HG03575 (cell line): ENCODE measurements around the gene CLNK.

Experiments used
- ATAC-seq: cut with Tn5 transposase; IDR thresholded peaks from one replicate; pipeline ENCODE4 v1.9.1; 2021; ENCODE audit not compliant: unreplicated experiment, insufficient number of reproducible peaks, low FRiP score; ENCODE audit errors: extremely low read depth

Gene CLNK

GRCh38 chr4:10552591-10553280 is 131.8 kb downstream of the CLNK start:
- ATAC-seq = no peak

DNA sequence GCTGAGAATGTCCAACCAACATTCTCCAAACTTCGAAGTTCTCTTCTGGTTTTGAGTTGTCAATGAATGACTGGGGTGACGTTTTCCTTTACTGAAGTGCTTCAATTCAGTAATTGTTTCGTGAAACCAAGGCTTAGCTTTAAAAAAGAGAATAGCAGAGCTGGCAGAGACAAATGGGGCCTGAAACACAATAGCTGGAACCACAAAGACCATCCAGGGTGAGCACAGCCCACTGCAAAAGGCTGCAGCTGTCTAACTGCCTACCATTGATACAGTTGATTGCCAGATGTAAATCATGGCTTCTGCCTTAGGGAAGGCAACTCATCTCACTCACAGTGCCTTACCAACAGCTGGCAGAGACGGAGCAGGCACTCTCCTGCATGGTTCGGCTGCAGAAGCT is 148.7 kb downstream of the CLNK start:
- peak; percentile 59 for ATAC-seq

- no peak for ATAC-seq
These were observed 149.7 kb downstream of the CLNK start for GRCh38 chr4:10534820-10535219.

- no peak for ATAC-seq
These were observed 152.4 kb downstream of the CLNK start for GRCh38 chr4:10532155-10532554.

GRCh38 chr4:10530137-10530786 is 154.3 kb downstream of the CLNK start:
- ATAC-seq = no peak

DNA sequence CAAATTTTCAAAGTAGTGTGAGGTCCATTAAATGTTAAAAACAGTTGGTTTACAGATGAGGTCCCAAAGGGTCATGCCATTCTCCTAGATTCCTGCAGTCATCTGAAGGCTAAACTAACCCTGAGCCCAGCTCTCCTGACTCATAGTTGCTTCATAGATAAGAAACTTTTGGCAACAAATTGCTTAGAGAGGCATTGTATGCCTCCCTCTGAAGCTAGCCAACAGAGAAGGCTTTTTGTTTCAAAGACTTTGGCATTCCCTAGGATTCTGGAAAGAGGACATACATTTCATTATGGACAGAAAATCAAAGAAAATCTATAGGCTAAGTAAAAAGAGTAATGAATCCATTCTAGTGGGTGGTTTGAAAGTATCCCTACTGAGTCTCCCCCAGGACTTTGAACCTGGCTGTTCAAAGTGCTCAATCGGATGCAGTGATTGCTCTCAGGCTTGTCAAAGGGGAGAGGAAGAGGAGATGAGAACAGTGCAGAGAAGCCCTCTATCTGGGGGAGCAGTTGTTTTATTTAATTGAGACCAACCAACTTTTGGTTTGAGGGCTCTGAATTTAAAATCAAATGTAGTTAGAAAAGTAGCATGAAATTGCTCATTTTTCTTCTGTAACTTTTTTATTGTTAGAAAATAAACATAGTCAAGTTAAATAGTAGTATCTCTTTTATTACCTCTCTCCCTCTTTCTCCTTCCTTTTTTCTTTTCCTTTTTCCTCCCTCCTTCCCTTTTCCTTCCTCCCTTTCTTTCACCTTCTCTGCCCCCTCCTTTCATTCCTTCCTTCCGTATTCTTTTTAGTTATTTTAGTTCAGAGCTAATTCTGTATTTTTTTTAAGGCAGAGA is 155.1 kb downstream of the CLNK start:
- no peak for ATAC-seq

DNA sequence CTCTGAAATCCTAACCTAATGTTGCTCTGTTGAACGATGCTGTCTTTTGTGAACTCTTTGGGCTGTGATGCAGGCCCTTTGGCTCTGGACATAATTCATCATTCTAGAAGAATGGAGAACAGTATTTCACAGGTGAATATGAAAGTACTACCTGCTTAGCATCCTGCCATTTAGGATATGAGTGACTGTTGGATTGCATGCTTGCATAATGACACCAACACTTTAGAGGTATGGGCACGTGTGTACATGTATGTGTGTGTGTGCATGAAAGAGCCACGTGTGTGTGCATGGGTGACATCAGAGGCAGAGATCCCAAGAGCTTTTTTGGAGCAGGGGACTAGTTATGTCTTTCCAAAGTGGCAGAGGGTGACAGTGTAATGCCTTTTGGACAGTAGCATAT is 157.1 kb downstream of the CLNK start:
- ATAC-seq = no peak

GRCh38 chr4:10526429-10527222 is 157.9 kb downstream of the CLNK start:
- no peak for ATAC-seq

- ATAC-seq = no peak
These were observed 160.3 kb downstream of the CLNK start for GRCh38 chr4:10524196-10524833.

- no peak for ATAC-seq
These were observed 163.1 kb downstream of the CLNK start for GRCh38 chr4:10521424-10521823.

- no peak for ATAC-seq
These were observed 174.8 kb downstream of the CLNK start for GRCh38 chr4:10509733-10510132.

GRCh38 chr4:10506077-10506476 is 178.5 kb downstream of the CLNK start:
- no peak for ATAC-seq

DNA sequence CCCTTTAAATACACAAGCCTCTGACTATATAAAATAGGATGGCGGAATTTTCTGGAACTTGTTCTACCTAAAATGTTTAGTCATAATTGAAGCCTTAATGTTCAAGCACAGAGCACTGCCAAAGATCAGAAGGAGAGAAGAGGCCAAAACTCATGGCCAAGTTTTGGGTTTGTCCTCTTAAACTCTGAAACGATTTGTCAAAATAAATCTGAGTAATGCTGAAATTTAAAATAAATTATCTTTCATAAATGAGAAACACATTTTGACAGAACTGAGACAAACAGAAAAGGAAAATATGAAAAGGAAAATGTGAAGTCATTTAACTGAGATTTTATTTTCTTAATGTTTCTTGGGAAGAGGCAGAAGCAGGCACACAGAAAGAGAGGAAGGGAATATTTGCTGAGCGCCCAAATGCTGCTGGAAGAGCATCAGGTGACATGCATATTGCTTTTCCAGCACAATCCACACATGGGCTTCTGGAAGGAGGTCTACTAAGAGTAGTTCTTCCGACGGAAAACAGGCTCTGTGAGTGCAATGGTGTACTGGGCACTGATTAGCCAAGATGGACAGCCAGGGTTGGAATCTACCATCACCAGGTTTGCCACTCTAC is 179.9 kb downstream of the CLNK start:
- no peak for ATAC-seq

DNA sequence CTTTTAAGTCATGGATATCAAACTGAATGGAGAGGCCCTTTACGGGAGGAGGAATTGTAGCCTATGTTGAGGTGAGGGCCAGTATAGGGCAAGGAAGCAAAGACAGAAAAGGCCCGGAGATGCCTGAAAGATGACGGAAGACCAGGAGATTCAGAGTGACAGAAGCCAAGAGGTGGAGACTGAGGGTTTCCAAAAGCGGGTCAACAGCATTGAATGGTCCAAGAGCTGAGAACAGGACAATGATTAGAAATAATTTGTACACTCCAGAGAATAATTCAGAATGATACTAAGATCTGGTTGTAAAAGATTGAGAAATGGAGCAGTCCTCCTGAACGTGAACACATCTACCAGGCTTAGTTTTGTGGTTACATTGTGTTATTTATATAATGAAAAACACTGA is 181.9 kb downstream of the CLNK start:
- no peak for ATAC-seq

DNA sequence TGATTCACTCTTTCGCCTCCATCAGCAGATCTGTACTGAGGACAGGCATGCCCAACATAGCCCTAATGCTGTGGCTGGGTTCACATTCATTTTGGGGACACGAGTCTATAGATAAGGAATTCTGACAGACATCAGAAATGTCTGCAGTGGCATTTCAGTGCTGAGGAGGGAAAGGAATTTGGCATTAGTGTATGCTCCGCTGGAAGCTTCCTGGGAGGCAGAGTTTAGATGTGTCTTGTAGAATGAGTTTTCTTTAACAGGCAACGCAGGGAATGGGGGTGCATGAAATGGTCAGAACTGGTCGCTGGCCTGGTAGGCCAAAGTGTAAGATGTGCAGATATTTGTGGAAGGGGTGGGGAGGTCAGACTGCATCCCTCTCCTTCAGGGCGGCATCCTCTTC is 183.8 kb downstream of the CLNK start:
- ATAC-seq = no peak

DNA sequence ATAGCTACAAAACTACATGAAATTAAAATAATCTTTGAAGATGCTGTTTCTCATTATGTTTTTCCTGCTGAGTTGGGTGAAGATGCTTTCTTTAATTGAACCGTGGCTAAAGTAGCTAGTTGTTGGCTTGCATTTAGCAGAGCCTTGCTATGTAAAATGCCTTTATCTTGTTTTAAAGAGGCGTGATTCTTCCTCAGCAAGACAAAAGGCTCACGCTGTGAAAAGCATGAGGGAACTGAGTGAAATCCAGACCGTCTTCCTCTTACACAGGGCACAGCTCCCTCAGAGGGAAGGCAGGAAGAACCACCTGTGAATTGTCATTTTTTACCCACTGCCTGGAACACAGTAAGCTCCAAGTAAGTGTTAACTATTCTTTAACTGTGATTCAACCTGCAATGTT is 188.4 kb downstream of the CLNK start:
- no peak for ATAC-seq

- no peak for ATAC-seq
These were observed 188.9 kb downstream of the CLNK start for GRCh38 chr4:10495651-10496050.

GRCh38 chr4:10492464-10492863 is 192.1 kb downstream of the CLNK start:
- no peak for ATAC-seq
